HG03095 (cell line): ENCODE results near the gene PPP6R2.
"Not testable (repeated sequence)": the region's sequence is repeated elsewhere in the genome, so short reads cannot be mapped to it uniquely, and the experiment has no call there.

ENCODE experiments used
- ATAC-seq: cut with Tn5 transposase; IDR thresholded peaks from one replicate; pipeline ENCODE4 v1.9.1; 2021; ENCODE audit warnings: moderate library complexity; ENCODE audit not compliant: unreplicated experiment

PPP6R2 gene

DNA sequence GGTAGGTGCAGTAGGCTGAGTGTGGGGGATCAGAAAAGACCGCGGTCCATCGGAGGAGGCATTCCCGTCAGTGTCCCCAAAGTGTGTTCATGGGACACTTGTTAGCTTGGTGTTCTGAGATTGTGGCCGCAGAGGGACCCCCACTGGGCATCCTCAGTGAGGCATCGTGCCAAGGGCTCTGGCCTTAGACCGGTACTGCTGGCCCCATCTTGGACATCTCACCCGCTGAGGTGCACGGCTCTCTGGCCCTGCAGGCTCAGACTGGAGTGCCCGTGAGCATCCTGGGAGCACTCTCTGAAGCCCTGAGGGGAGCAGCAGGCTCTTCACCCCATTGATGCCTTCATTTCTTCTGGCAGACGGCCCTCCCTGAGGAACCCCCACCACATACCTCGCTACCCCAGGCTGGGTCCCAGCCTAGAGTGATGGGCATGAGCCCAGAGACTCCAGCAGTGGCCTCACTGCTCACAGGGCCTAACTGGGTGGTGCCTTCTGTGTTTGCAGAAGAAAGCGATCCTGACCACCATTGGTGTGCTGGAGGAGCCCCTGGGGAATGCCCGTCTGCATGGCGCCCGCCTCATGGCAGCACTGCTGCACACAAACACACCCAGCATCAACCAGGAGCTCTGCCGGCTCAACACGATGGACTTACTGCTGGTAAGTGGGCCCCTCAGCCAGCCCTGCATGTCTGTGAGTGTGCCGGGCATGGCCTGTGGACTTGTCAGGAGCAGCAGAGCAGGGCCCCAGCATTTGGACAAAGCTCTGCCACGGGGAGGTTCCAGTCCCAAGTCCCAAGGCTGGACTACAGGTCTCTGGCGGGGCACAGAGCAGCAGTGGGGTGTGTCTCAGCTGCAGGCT, 80.1 kb downstream of the PPP6R2 start:
- ATAC-seq = no peak

DNA sequence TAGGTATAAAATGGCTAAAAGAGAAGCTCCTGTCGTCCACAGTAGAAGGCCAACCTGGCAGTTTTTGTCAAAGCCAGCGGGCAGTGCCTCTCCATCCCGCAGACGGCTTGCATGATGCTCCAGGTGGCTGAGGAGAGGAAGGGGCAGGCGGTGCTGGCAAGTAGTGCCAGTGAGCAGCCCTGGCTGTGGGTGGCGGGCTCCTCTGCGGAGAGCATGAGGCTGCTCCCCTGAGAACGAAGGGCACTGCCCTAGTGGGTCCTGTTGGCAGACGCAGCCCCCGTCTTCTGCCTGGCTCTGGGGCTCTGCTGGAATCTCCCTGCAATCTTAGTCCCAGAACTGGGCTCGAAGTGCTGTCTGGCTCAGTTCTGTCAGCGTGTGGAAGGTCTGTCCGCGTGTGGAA, 80.8 kb downstream of the PPP6R2 start:
- no peak for ATAC-seq

DNA sequence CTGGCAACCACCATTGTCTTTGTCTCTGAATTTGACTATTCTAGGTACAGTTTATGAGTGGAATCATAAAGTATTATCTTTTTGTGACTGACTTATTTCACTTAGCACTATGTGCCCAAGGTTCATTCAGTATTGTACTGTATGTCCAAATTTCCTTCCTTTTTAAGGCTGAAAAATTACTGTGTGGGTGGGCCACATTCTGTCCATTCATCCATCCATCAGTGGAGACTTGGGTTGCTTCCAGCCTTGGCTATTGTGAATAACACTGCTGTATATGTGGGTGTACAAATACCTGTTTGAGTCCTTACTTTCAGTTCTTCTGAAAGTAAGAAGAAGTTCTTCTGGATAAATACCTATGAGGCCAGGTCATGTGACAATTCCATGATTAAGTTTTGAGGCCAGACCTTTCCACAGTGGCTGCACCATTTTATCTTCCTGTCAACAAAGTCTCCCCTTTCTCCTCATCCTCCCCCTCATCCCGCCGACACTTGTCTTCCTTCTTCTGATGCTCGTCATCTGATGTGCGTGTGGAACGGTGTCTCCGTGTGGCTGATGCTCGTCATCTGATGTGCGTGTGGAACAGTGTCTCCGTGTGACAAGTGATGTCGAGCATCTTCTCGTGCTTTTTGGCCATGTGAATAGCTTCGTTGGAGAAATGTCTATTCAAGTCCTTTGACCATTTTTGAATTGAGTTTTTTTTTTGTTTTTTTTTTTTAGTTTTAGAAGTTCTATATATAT, 82.2 kb downstream of the PPP6R2 start:
- ATAC-seq = no peak

DNA sequence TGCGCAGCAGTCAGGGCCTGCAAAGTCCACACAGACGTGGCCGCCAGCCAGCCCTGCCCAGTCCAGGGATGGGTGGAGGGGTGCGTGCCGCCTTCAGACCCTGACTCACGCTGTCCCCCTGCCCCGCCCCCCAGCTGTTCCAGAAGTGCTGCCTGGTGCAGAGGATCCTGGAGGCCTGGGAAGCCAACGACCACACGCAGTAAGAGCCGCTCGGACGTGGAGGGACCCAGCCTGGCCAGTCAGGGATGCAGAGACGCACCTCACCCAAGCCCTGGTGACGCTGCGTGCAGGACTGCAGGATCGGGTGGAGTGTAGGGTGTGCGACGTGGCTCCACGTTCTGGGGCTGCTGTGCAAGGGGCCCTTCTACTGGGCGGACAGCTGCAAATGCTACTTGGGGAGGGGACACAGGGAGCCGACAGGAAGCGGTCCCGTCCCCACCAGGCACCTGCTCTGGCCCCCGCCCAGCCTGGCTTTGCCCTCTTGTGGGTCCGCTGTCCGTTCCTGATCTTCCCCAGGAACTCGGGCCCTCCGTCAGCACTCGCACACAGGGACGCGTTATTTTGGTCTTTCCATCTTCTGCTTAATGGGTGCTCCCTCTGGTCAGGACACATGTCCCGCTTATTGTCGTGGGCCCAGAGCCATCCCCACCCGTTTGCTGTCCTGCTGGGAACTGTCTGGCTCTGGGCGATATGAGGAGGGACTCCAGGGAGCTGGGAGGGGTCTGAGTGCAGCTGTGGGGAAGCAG, 89.2 kb downstream of the PPP6R2 start:
- no peak for ATAC-seq

DNA sequence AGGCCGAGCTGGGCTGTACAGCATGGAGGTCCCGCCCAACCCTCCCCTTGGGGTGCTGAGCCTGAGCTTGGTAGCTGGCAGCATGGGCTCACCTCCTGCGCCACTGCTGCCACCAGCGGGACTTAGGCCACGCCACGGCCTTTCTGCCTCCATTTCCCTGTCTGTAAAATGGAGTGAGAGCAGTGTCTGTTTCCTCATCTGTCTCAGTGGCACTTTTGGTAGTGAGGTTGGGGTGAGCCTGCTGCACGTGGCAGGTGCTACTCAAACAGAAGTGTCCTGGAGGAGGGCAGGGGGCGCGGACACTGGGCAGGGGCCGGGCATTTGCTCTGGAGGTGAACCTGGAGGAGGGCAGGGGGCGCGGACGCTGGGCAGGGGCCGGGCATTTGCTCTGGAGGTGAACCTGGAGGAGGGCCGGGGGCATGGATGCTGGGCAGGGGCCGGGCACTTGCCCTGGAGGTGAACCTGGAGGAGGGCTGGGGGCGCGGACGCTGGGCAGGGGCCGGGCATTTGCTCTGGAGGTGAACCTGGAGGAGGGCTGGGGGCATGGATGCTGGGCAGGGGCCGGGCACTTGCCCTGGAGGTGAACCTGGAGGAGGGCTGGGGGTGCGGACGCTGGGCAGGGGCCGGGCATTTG, 89.9 kb downstream of the PPP6R2 start:
- not testable (repeated sequence) for ATAC-seq

DNA sequence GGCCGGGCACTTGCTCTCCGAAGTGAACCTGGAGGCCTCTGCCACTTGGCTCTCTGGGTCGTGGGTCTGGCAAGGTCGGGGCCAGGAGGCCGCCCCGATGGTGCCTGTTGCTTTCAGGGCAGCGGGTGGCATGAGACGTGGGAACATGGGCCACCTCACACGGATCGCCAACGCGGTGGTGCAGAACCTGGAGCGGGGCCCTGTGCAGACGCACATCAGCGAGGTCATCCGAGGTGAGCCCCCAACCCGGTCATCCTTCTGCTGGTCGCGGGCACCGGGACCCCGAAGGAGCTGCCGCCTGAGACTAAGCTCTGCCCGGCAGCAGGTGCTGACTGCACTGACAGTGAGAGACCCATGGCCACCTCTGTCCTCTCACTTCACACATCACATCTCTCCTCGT, 91.7 kb downstream of the PPP6R2 start:
- ATAC-seq = no peak

DNA sequence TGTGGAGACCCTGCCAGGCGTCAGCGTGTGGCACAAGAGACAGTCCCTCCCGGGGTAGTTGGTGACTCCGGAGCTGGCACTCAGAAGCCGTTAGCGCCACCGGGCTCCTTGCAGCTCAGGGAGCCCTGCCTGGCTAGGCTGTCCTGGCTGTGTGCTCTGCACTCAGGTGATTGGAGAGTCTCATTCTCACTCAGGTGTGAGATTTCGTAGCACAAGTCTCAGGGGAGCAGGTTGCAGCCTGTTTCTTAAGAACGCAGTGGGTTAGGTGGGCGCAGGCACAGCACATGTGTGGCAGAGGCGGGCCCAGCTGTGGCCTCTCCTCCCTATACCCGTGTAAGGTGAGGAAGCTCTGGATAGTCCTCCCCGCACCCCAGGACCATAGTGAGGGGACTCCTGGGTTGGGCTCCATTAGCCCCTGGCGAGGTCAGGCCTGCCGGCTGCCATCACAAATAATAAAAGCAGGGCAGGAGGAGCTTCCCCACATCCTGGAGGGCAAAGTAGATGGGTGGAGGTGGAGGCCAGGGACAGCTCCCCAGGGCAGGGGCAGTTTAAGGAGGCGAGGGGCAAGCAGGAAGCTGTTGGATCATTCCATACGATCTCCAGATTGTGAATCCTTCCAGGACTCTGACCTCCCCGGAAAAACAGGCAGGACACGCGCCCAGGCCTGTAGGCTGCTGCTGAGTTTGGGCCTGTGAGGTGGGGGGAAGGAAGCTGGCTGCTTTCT, 92.3 kb downstream of the PPP6R2 start:
- no peak for ATAC-seq

DNA sequence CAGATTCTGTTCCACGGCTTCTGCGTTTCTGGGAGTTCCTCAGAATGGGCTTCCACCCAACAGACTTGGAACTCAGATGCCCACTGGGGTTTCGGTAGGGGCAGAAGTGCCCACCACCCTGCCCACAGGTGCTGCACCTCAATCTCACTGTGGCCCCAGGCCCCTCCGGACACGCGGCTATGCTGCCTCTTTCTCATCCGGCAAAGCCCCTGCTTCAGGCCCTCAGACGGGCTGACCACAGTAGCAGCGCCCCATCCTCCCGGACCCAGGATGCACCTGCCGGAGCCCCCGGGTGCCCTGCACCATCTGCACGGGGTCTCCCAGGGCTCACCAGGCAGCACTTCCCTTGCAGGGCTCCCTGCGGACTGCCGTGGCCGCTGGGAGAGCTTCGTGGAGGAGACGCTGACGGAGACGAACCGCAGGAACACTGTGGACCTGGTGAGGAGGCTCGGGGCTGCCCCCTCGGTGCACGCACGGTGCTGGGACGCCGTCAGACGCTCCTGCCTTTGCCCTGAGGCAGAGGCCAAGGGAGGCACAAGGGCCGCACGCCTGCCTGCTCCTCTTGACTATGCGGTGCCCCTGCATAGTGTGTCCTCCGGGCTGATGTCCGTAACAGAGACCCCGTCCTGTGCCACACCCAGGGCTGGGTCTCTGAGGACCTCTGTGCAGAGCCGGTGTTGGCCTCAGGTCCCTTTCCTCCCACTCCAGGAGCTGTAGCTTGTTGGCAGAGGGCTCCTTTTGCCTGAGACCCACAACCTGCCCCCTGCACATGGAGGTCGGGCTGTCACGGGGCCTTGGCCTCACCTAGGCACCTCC, 93.1 kb downstream of the PPP6R2 start:
- no peak for ATAC-seq

DNA sequence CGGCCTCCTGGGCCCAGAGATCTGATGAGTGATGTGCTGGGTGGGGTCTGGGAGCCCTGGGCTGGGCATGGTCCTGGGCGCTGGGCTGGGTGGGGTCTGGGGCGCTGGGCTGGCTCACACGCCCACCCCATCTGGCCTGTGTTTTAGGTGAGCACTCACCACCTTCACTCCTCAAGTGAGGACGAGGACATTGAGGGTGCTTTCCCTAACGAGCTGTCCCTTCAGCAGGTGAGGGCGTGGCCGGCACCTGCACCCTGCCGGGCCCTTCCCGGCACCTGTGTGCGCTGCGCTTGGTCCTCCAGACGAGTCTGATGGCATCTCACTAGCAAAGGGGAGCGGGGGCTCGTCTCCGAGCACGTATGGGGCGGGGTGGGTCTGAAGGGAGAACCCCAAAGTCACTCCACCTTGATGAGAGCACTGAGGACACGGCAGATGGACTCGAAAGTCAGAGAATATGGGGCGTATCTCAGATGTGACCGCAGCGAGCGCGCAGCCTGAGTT, 93.8 kb downstream of the PPP6R2 start:
- no peak for ATAC-seq

DNA sequence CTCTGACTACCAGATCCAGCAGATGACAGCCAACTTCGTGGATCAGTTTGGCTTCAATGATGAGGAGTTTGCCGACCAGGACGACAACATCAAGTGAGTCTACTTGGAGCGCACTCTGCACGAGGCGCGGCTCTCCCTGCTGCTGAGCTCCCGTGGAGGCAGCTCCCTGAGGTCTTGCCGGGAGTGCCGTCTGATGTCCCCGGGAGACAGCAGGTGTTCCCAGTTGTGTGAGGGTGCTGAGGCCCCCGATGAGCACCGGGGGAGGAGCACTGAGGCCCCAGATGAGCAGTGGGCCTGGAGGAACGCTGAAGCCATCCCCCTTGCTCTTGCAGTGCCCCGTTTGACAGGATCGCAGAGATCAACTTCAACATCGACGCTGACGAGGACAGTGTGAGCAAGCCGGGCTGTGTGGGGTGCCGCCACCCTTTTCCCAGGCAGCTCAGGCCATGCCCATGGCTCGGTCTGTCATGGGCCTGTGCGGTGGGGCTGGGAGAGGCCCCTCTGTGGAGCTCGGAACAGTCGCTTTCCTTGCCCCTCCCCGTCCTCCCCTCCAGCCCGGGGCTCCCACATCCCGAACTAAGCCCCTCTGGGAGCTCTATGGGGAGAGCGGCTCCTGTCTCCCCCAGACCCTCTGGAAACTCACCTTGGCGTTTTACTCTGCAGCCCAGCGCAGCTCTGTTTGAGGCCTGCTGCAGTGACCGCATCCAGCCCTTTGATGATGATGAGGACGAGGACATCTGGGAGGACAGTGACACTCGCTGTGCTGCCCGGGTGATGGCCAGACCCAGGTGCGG, 94.6 kb downstream of the PPP6R2 start:
- no peak for ATAC-seq

DNA sequence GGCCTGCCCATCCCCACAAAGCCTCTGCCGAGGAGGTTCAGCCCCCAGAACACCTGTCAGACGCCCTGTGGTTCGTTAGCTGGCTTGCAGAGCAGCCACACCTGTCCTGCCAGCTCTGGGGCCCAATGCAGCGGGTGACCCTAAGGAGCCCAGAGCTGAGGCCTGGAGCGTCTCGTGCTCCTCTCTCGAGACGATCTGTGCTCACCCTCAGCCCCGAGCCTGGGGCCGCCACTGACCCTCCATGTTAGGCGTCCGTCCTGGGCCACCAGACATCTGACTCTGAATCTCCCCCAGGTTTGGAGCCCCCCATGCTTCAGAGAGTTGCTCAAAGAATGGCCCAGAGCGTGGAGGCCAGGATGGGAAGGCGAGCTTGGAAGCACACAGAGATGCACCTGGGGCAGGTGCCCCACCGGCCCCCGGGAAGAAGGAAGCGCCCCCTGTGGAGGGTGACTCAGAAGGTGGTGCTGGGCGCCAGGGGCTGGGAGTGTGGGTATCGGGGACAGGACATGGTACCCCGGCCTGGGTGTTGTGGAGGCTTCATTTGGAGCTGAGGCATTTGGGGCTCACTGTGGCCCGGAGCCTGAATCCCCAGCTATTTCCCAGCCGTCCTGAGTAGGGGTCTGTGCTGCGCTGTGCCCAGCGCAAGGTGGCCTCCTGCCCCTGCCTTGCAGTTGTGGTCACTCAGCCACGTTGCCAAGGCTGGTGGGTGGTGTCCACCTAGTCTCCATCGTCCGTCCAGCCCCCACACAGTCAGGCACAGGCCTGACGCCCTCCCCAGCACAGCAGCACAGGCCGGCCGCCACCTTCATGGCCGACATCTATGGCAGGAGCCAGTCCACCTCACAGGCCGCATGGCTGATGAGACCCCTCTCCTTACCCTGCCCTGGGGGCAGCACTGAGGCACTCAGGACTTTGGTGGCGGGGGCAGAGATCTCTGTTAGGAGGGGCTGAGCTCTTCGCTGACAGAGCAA, 95.5 kb downstream of the PPP6R2 start:
- ATAC-seq = no peak

DNA sequence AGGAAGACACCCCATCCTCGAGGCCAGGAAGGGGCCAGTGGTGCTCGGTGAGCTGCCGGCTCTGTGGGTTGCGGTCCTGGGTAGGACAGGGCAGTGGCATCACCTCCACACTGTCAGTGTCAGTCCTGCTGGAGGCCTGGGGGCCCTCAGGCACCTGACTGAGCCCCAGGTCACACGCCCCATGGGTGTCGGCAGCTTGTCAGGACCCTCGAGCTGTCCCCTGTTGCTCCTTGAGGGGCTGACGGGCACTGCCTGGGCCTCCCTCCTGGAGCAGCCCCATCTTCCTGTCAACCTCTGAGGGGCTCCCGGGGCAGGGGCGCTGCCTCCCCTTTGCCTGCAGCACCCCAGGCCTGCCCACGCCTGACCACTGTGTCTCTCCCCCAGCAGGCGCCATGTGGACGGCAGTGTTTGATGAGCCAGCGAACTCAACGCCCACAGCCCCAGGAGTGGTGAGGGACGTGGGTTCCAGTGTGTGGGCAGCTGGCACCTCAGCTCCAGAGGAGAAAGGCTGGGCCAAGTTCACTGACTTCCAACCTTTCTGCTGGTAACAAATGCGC, 96.3 kb downstream of the PPP6R2 start:
- ATAC-seq = no peak

DNA sequence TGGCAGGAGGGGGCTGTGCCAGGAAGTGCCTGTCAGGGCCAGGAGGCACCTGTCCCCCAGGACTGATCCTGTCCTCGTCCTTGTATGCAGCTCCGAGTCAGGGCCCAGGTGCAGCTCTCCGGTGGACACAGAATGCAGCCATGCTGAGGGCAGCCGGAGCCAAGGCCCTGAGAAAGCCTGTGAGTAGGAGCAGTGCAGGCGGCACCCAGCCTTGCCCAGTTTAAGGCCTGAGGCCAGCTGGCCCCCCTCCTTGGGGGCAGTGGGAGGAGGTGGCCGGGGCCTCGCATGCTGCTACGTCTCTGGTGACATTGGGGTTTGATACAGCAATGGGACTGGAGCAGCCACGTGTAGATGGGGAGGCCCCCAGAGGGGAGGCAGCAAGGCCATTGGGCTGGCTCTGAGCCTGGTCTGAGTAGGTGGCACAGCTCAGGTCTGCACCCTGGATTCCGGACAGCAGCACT, 96.8 kb downstream of the PPP6R2 start:
- no peak for ATAC-seq

DNA sequence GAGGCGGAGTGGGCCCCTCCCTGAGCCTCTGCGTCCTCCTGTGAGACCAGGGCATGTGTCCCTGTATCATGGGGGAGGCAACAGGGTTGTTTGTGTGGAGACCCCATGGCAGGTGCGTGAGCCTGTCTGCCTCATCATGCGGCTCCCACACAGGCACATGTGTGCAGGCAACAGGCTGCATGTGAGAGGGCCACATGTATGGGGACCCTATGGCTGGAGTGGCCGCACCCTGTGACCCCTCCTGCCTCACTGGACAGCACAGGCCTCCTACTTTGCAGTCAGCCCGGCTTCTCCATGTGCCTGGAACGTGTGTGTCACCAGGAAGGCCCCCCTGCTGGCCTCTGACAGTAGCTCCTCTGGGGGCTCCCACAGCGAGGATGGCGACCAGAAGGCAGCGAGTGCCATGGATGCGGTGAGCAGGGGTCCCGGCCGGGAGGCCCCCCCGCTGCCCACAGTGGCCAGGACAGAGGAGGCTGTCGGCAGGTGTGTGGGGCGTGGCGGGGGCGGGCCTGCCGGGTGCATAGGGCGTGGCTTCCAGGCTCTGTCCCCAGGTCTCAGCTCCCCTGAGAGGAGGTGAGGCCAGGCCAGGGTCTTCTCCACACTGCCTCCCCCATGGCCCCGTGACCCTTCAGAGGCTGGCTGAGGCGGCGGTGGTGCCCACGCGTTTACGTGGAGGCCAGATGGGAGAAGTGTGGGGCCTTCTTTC, 97.6 kb downstream of the PPP6R2 start:
- no peak for ATAC-seq

DNA sequence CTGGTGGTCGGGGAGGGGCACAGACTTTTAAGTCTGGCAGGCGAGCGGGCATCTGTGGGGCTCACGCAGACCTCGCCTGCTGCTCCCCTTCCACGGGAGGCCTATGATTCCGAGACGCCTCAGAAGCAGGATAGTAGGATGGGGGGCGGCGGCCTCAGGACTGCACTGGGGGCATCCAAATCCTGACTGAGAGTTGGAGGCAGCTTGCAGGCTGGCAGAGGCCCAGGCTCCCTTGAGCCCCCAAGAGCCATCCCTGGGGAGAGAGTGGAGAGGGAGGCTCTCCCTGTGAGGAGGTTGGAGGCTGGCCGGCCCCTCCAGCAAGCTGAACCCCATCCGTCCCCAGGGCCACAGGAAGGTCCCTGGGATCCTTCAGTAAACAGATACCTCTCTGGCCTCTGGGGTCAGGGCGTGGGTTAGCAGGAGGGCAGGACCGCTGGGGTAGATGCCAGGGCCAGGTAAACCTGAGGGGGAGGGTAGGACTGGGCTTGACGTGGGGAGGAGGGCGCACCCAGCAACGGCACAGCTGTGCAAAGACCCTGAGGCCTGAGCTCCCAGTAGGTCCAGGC, 98.4 kb downstream of the PPP6R2 start:
- ATAC-seq = no peak

DNA sequence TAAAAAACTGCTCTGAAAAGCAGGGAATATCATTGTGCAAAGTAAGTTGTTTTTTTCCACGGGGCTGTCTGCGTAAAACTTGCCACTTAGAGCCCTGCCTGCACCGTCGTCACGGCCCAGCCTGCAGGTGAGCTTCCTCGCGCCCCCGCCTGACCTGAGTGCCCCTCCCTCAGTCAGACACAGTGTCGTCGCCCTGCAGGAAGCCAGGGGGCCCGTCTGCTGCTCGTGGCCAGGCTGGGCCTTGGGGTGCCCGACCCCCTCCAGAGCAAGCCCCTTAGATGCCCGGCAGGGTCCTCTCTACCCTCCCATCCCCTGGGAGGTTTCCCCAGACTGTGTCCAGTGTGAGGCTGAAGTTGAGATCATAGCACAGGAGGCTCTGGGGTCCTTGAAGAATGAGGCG, 100.1 kb downstream of the PPP6R2 start:
- no peak for ATAC-seq
